Measurements from ENCODE around the gene SPATS2.
A peak's percentile ranks its signal among the peaks of the same experiment; 100 is the strongest.

Gene SPATS2

GRCh38 chr12:49327368-49327767 lies 39.9 kb upstream of the SPATS2 start:
- DNase-seq (ENCODE audit: low read depth in 2 of 2) = no peak
- H3K4me3 ChIP-seq (replicated peaks in 1 of 2; ENCODE audit: low read depth in 2 of 2, low read length in 2 of 2) = no peak overlapping the region
- TF ChIP-seq, protein P1, sequence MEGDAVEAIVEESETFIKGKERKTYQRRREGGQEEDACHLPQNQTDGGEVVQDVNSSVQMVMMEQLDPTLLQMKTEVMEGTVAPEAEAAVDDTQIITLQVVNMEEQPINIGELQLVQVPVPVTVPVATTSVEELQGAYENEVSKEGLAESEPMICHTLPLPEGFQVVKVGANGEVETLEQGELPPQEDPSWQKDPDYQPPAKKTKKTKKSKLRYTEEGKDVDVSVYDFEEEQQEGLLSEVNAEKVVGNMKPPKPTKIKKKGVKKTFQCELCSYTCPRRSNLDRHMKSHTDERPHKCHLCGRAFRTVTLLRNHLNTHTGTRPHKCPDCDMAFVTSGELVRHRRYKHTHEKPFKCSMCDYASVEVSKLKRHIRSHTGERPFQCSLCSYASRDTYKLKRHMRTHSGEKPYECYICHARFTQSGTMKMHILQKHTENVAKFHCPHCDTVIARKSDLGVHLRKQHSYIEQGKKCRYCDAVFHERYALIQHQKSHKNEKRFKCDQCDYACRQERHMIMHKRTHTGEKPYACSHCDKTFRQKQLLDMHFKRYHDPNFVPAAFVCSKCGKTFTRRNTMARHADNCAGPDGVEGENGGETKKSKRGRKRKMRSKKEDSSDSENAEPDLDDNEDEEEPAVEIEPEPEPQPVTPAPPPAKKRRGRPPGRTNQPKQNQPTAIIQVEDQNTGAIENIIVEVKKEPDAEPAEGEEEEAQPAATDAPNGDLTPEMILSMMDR (IDR thresholded peaks at IDR 0.05; ENCODE audit: low read depth, low read length) = no peak

DNA sequence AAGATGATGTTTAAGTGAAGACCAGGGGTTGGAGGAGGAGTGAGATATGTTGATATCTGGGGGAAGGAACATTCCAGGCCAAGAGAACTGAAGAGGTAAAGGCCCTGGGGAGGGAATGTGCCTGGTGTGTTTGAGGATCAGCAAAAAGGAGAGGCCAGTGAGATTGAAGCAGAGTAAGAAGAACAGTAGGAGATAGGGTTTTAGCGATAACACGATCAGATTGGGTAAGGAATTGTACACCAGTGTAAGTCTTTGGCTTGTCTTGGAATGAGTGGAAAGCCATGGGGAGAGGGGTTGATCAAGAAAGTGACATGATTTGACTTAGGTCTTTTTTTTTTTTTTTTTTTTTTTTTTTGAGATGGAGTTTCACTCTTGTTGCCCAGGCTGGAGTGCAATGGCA lies 39.4 kb upstream of the SPATS2 start:
- TF ChIP-seq, protein P1 (IDR thresholded peaks at IDR 0.05; ENCODE audit: low read depth, low read length) = no peak
- no peak for DNase-seq (ENCODE audit: low read depth in 2 of 2)
- no peak overlapping the region for H3K4me3 ChIP-seq (replicated peaks in 1 of 2; ENCODE audit: low read depth in 2 of 2, low read length in 2 of 2)

DNA sequence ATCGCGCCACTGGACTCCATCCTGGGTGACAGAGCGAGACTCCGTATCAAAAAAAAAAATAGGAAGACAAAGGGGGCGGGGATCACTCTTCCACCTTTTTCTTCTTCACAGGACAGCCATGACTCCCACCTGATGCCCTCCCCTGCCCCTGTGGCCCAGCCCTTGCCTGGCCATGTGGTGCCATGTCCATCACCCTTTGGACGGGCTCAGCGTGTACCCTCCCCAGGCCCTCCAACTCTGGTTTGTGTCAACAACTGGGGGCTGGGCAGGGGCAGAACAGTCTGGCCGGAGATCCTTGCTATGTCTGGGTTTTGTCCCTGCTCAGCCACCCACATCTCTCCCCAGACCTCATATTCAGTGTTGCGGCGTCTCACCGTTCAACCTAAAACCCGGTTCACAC lies 38.4 kb upstream of the SPATS2 start:
- DNase-seq (ENCODE audit: low read depth in 2 of 2) = no peak
- TF ChIP-seq, protein P1 (IDR thresholded peaks at IDR 0.05; ENCODE audit: low read depth, low read length) = no peak
- H3K4me3 ChIP-seq (replicated peaks in 1 of 2; ENCODE audit: low read depth in 2 of 2, low read length in 2 of 2) = no peak overlapping the region

DNA sequence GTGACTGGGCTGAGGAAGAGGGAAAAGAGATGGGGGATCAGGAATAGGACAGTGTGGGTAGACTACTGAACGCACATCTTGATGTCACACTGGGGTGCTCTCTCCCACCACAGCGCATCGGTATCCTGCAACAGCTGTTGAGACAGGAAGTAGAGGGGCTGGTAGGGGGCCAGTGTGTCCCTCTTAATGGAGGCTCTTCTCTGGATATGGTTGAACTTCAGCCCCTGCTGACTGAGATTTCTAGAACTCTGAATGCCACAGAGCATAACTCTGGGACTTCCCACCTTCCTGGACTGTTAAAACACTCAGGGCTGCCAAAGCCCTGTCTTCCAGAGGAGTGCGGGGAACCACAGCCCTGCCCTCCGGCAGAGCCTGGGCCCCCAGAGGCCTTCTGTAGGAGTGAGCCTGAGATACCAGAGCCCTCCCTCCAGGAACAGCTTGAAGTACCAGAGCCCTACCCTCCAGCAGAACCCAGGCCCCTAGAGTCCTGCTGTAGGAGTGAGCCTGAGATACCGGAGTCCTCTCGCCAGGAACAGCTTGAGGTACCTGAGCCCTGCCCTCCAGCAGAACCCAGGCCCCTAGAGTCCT lies 37.1 kb upstream of the SPATS2 start:
- no peak overlapping the region for H3K4me3 ChIP-seq (replicated peaks in 1 of 2; ENCODE audit: low read depth in 2 of 2, low read length in 2 of 2)
- TF ChIP-seq, protein P1 (IDR thresholded peaks at IDR 0.05; ENCODE audit: low read depth, low read length) = no peak
- no peak for DNase-seq (ENCODE audit: low read depth in 2 of 2)

DNA sequence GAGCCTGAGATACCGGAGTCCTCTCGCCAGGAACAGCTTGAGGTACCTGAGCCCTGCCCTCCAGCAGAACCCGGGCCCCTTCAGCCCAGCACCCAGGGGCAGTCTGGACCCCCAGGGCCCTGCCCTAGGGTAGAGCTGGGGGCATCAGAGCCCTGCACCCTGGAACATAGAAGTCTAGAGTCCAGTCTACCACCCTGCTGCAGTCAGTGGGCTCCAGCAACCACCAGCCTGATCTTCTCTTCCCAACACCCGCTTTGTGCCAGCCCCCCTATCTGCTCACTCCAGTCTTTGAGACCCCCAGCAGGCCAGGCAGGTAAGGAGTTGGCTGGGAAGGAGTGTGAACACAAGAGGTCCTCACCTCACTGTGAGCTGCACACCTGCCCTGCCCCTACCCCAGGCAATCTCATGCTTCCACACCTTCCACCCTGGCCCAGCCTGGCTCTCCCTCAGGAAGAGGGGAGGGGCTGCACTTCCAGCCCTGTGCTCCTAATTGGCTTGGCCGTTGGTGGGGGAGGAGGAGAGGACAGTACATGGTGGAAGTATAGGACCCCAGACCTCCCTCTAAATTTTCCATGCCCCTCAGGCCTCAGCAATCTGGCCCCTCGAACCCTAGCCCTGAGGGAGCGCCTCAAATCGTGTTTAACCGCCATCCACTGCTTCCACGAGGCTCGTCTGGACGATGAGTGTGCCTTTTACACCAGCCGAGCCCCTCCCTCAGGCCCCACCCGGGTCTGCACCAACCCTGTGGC lies 36.5 kb upstream of the SPATS2 start:
- no peak overlapping the region for H3K4me3 ChIP-seq (replicated peaks in 1 of 2; ENCODE audit: low read depth in 2 of 2, low read length in 2 of 2)
- TF ChIP-seq, protein P1 (IDR thresholded peaks at IDR 0.05; ENCODE audit: low read depth, low read length) = no peak
- DNase-seq (ENCODE audit: low read depth in 2 of 2) = no peak

DNA sequence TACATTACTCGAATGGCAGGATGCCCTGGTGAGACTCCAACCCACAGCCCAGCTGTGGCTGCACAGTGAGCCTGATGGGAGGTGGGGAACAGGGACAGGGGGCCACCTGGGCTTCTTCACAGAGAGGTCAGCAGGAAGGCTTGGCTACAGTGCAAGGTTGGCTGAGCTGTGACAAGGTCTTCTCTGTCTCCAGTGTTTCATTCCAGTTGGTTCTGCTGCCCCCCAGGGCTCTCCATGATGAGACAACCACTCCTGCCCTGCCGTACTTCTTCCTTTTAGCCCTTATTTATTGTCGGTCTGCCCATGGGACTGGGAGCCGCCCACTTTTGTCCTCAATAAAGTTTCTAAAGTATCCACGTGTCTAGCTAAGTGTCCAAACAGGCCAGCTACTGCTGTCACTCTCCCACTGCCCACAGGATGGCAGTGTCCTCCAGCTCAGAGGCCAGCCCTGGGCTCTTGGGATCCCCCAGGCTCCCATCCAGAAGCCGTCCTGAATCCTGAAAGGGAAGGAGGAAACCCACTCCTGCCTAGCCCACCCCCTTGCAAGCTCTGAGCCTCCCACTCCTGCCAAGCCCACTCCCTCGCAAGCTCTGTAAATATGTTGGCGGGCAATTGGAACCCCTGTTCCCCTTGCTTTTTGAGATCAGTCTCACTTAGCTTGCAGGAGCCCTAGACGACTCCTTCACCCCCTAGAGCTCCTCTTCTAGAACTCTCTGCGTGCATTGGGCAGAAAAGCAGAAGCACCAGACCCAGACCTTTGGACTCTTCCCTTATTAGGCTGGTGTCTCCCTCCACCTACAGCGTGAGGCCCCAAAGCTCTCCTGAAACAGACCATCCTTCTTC lies 35.7 kb upstream of the SPATS2 start:
- H3K4me3 ChIP-seq (replicated peaks in 1 of 2; ENCODE audit: low read depth in 2 of 2, low read length in 2 of 2) = no peak overlapping the region
- TF ChIP-seq, protein P1 (IDR thresholded peaks at IDR 0.05; ENCODE audit: low read depth, low read length) = peak; percentile 90
- DNase-seq (ENCODE audit: low read depth in 2 of 2) = peak; percentile 84 to 85
